GM12878 (cell line): Measurements from ENCODE around the gene MZT2A. TPM values are rescaled to one million over a fixed set of nuclear protein-coding genes. Genes with fewer than 3 reads are reported as not detected.
"Not testable (repeated sequence)": the region's sequence is repeated elsewhere in the genome, so short reads cannot be mapped to it uniquely, and the experiment has no call there.

Source experiments
- ATAC-seq: fragments of 200-7000 bp; cut with Tn5 transposase; 3 replicates; pipeline ENCODE4 v1.9.1; 2020; ENCODE audit warnings: mild to moderate bottlenecking, moderate library complexity
- BruUV-seq: library from RNA; stranded (reverse); fragments of 400-500 nt; replicated peaks from 2 replicates; lab custom pipeline; 2021; lab: Mats Ljungman, UMichigan
- CTCF ChIA-PET: fragments of 300-600 bp; sonication (Branson Sonifier 250); formaldehyde crosslinking; extraction: SDS; loops from one replicate; lab custom pipeline; 2021; ENCODE audit warnings: inconsistent platforms; lab: Yijun Ruan, JAX
- POLR2A ChIA-PET: fragments of 350-600 bp; formaldehyde crosslinking; extraction: SDS; loops from one replicate; lab custom pipeline; 2021; ENCODE audit warnings: inconsistent platforms; lab: Charles Lee
- RAD21 ChIA-PET: fragments of 300-600 bp; sonication (Branson Sonifier 250); formaldehyde crosslinking; loops from one replicate; lab custom pipeline; 2023; ENCODE audit warnings: antibody characterized with exemption; ENCODE audit not compliant: unreplicated experiment; lab: Charles Lee
- SMC1A ChIA-PET: fragments of 300-600 bp; sonication (Branson Sonifier 250); formaldehyde crosslinking; loops from one replicate; lab custom pipeline; 2023; ENCODE audit not compliant: unreplicated experiment, uncharacterized antibody; lab: Charles Lee
- DNase-seq: peaks from one replicate; pipeline ENCODE4 v3.0.0-alpha.2; 2011; ENCODE audit warnings: low read depth, low spot score
- FAIRE-seq: peaks from 3 replicates; lab custom pipeline; 2011; peaks lifted over from hg19 to GRCh38; lab: Jason Lieb, UNC
- H2AFZ ChIP-seq: 2 replicates; pipeline ENCODE4 v1.6.0; 2011; ENCODE audit warnings: low read depth, low read length, control low read depth; ENCODE audit not compliant: control insufficient read depth
- H3K27ac ChIP-seq: 2 replicates; pipeline ENCODE4 v1.5.1; 2011; ENCODE audit warnings: control low read depth; ENCODE audit not compliant: control insufficient read depth, insufficient read depth
- H3K27me3 ChIP-seq, 2 experiments: replicated peaks in 1 of 2; 2 replicates each; pipeline versions ENCODE4 v1.6.0 to v1.6.1; 2011; ENCODE audit warnings: low read length in 1 of 2; ENCODE audit not compliant: control insufficient read depth in 2 of 2, insufficient read depth in 2 of 2
- H3K36me3 ChIP-seq, 2 experiments: 2 replicates each; pipeline ENCODE4 v1.5.1; 2011; ENCODE audit warnings: low read length in 1 of 2; ENCODE audit not compliant: control insufficient read depth in 2 of 2, insufficient read depth in 2 of 2
- H3K4me1 ChIP-seq: 2 replicates; pipeline ENCODE4 v1.6.1; 2011; ENCODE audit warnings: mild to moderate bottlenecking, low read length, moderate library complexity, mixed read lengths; ENCODE audit not compliant: control insufficient read depth, insufficient read depth
- H3K4me2 ChIP-seq: 2 replicates; pipeline ENCODE4 v1.6.0; 2011; ENCODE audit warnings: control low read depth; ENCODE audit not compliant: control insufficient read depth, insufficient read depth
- H3K4me3 ChIP-seq: fragments of 200-600 bp; sonication (generic); 2 replicates; pipeline ENCODE4 v1.5.1; 2016
- H3K79me2 ChIP-seq: 2 replicates; pipeline ENCODE4 v1.6.0; 2011; ENCODE audit warnings: low read length; ENCODE audit not compliant: control insufficient read depth, insufficient read depth
- H3K9ac ChIP-seq: 2 replicates; pipeline ENCODE4 v1.8.0; 2011; ENCODE audit warnings: low read length, control low read depth, mixed read lengths; ENCODE audit not compliant: control insufficient read depth, insufficient read depth
- H3K9me3 ChIP-seq: replicated peaks from 3 replicates; pipeline ENCODE4 v1.5.1; 2011; ENCODE audit warnings: mild to moderate bottlenecking, low read length; ENCODE audit not compliant: control insufficient read depth, insufficient read depth
- H4K20me1 ChIP-seq: 2 replicates; pipeline ENCODE4 v1.6.0; 2011; ENCODE audit not compliant: control insufficient read depth, insufficient read depth
- ATF7 ChIP-seq: fragments of 450-650 bp; IDR thresholded peaks from 2 replicates; pipeline ENCODE4 v1.6.1; 2016; ENCODE audit warnings: low read depth, mild to moderate bottlenecking
- CHD2 ChIP-seq: IDR thresholded peaks from 2 replicates; pipeline ENCODE4 v1.6.1; 2011; ENCODE audit warnings: low read depth, low read length, improper control_type of control experiment, borderline replicate concordance
- ESRRA ChIP-seq: IDR thresholded peaks from 2 replicates; pipeline ENCODE4 v1.6.1; 2012; ENCODE audit warnings: mild to moderate bottlenecking, low read length, improper control_type of control experiment
- EZH2 ChIP-seq: IDR thresholded peaks from 2 replicates; pipeline ENCODE4 v1.6.1; 2012; ENCODE audit warnings: low read depth, mild to moderate bottlenecking, control low read depth, inconsistent platforms, low read length, borderline replicate concordance; ENCODE audit not compliant: control insufficient read depth
- HCFC1 ChIP-seq: fragments of 150-350 bp; IDR thresholded peaks from 2 replicates; pipeline ENCODE4 v1.6.1; 2014; ENCODE audit warnings: low read length
- HDGF ChIP-seq: fragments of 450-650 bp; IDR thresholded peaks from 2 replicates; pipeline ENCODE4 v1.6.1; 2016; ENCODE audit warnings: antibody characterized with exemption
- JUNB ChIP-seq: IDR thresholded peaks from 2 replicates; pipeline ENCODE4 v1.6.1; 2016; ENCODE audit warnings: antibody characterized with exemption, mild to moderate bottlenecking
- NBN ChIP-seq: fragments of 450-650 bp; IDR thresholded peaks from 2 replicates; pipeline ENCODE4 v1.6.1; 2016
- NFXL1 ChIP-seq: fragments of 450-650 bp; IDR thresholded peaks from 2 replicates; pipeline ENCODE4 v1.6.1; 2017; ENCODE audit warnings: antibody characterized with exemption, mild to moderate bottlenecking, borderline replicate concordance
- NR2C2 ChIP-seq: IDR thresholded peaks from 2 replicates; pipeline ENCODE4 v1.6.1; 2011; ENCODE audit warnings: borderline replicate concordance, low read depth; ENCODE audit not compliant: control insufficient read depth, insufficient read length
- SIN3A ChIP-seq: IDR thresholded peaks from 2 replicates; pipeline ENCODE4 v1.6.1; 2012; ENCODE audit warnings: low read depth, low read length, improper control_type of control experiment
- SMARCA5 ChIP-seq: fragments of 450-650 bp; IDR thresholded peaks from 2 replicates; pipeline ENCODE4 v1.6.1; 2017; ENCODE audit warnings: mild to moderate bottlenecking
- STAT3 ChIP-seq: IDR thresholded peaks from 2 replicates; pipeline ENCODE4 v1.6.1; 2011; ENCODE audit warnings: low read depth, low read length, improper control_type of control experiment
- ZNF384 ChIP-seq: IDR thresholded peaks from 2 replicates; pipeline ENCODE4 v1.6.1; 2012; ENCODE audit warnings: low read depth, mild to moderate bottlenecking, low read length, improper control_type of control experiment, borderline replicate concordance
- WGBS: methylation state at CpG from one replicate; pipeline ENCODE4 v1.1.6; 2016; ENCODE audit warnings: low lambda C conversion rate; ENCODE audit not compliant: insufficient replicate concordance, insufficient coverage; ENCODE audit errors: missing lambda C conversion rate; 5-methylcytosine and 5-hydroxymethylcytosine counted together
- in situ Hi-C: fragments of 300-500 bp; cut with MboI; formaldehyde crosslinking; loops from 9 replicates; pipeline ENCODE4 v1.14.3; 2018; ENCODE audit warnings: mixed read lengths
- intact Hi-C: fragments of 100-400 bp; cut with micrococcal nuclease; formaldehyde crosslinking; loops from one replicate; pipeline ENCODE4 v1.14.2; 2022; ENCODE audit not compliant: unreplicated experiment
- polyA plus RNA-seq, 11 experiments: library from polyadenylated mRNA; depleted of rRNA in 4 of 11; unstranded in 6 of 11; stranded (reverse) in 5 of 11; fragments of >200 nt; fragmentation: Nextera tagmentation in 4 of 11; fragmentation: Illumina TruSeq in 1 of 11; extraction: Ambion mirVana in 4 of 11; extraction: Trizol in 1 of 11; gene quantifications; 1 replicate in 1 of 11; 2 replicates in 10 of 11; pipeline versions ENCODE4 v1.2.1 to v1.2.3, GENCODE V29; 2011 to 2016; ENCODE audit warnings: inconsistent platforms in 2 of 11, missing spikeins in 2 of 11, low read depth in 1 of 11
- total RNA-seq, 4 experiments: library from RNA; depleted of rRNA in 3 of 4; stranded (reverse); fragments of >200 nt in 3 of 4; fragmentation: Illumina TruSeq in 1 of 4; extraction: Trizol in 1 of 4; gene quantifications; 2 replicates each; pipeline versions ENCODE4 v1.2.1 to v1.2.3, GENCODE V29; 2013 to 2021
- TF ChIP-seq, protein P1 (sequence below): fragments of 450-650 bp; IDR thresholded peaks from 2 replicates; pipeline ENCODE4 v1.6.1; 2017; ENCODE audit warnings: mild to moderate bottlenecking, low read depth, inconsistent platforms; ENCODE audit not compliant: poor library complexity, severe bottlenecking

The MZT2A gene
- total and polyA plus RNA-seq, 10 of the 15 experiments (the other 5 are each of a cell fraction or from before 2014, with no cell fraction given) = 6.3 to 325 (median 151) TPM

DNA sequence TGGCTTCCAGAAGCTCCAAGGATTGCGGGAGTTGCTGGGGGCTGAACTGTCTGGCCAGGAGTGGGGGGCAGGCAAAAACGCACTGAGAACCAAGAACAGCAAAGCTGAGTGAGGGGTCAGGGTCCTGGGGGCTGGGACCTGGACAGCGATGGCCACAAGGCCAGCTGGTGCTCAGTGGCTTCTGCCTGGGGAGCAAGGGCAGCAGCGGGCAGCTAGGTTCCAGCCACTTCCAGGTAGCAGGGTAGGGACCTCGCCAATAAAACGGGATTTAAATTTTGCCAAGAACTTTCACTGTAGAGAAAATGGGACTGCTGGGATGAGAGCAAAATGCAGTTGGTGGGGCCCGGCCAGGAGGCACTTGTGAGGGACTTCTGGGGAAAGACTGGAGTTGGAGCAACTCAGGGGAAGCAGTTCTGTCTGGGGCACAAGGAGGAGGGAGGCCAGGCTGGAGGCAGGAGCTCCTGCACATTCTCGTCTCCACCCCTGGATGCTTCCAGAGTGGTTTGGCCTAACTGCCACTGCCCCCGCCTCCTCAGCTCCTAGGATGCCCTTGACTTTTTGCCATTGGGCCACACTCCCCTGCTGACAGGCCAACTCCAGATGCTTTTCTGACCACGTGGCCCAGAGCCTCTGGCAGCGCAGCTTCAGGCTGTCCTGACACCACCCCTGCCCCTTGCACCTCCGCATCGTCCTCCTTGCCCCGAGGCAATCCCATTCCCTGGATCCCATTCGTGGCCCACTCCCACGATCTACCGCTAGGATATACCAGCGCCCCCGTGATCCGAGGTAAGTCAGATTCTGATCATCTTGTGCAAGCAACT is 30.0 kb upstream of the MZT2A start:
- TF ChIP-seq STAT3 (no peak), JUNB (no peak), ATF7 (no peak), HDGF (no peak), NFXL1 (no peak), ESRRA (no peak), NBN (no peak), NR2C2 (no peak), SIN3A (no peak), ZNF384 (no peak), SMARCA5 (no peak), EZH2 (no peak), HCFC1 (no peak), CHD2 (no peak)
- TF ChIP-seq, protein P1, sequence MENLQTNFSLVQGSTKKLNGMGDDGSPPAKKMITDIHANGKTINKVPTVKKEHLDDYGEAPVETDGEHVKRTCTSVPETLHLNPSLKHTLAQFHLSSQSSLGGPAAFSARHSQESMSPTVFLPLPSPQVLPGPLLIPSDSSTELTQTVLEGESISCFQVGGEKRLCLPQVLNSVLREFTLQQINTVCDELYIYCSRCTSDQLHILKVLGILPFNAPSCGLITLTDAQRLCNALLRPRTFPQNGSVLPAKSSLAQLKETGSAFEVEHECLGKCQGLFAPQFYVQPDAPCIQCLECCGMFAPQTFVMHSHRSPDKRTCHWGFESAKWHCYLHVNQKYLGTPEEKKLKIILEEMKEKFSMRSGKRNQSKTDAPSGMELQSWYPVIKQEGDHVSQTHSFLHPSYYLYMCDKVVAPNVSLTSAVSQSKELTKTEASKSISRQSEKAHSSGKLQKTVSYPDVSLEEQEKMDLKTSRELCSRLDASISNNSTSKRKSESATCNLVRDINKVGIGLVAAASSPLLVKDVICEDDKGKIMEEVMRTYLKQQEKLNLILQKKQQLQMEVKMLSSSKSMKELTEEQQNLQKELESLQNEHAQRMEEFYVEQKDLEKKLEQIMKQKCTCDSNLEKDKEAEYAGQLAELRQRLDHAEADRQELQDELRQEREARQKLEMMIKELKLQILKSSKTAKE = no peak
- 90% methylated on average over 20 of the region's 20 CpGs for WGBS
- no peaks in the 10 kb centered on the region for H3K27me3 ChIP-seq
- in situ Hi-C loops = no loop called here
- H3K79me2 ChIP-seq = no peaks in the 10 kb centered on the region
- H2AFZ ChIP-seq = no peak overlapping the region
- no peaks in the 10 kb centered on the region for H4K20me1 ChIP-seq
- ChIA-PET CTCF (interaction anchor here (0.7 kb wide), 1 partner anchor 29 kb away, joined by 3 read pairs; no protein-coding TSS in a partner anchor), RAD21 (no interaction called here), POLR2A (no interaction called here), SMC1A (no interaction called here)
- no peak overlapping the region for H3K27ac ChIP-seq
- DNase-seq (no peak), ATAC-seq (peak; percentile 11; the same call in 1 of the 3 replicates), FAIRE-seq (no peak)
- H3K36me3 ChIP-seq = peaks cover 0 to 16% of the 10 kb centered on the region in 2 experiments; a peak in 3 of 4 replicates
- intact Hi-C loops = no loop called here
- no peaks in the 10 kb centered on the region for H3K9me3 ChIP-seq
- no peak overlapping the region for H3K9ac ChIP-seq
- no peaks in the 10 kb centered on the region for H3K4me1 ChIP-seq
- no peak overlapping the region for H3K4me3 ChIP-seq
- H3K4me2 ChIP-seq = no peak overlapping the region
- no TSS peak for BruUV-seq

DNA sequence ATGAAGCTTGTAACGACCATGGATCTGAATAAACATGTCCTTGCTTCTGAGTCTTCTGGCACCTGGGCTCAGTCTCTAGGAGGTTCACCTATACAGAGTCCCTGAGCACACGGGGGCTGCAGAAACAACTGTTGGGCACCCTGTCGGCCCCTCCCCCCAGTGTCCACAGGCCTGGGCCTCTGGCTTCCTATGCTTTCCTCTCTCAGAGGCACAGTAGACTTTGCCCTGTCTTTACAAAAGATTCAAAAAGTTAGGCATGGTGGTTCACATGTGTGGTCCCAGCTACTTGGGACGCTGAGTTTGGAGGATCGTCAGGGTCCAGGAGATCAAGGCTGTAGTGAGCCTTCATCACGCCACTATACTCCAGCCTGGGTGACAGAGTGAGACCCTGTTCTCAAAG is 29.3 kb upstream of the MZT2A start:
- ATAC-seq, H3K79me2 ChIP-seq, intact Hi-C loops, in situ Hi-C loops, H3K27me3 ChIP-seq, POLR2A ChIA-PET, H3K4me1 ChIP-seq, BruUV-seq, H3K9me3 ChIP-seq, H4K20me1 ChIP-seq, H3K4me3 ChIP-seq, SMC1A ChIA-PET, FAIRE-seq, H3K27ac ChIP-seq, H3K9ac ChIP-seq, H2AFZ ChIP-seq, DNase-seq, RAD21 ChIA-PET, H3K4me2 ChIP-seq: not testable (repeated sequence)
- H3K36me3 ChIP-seq = peaks cover 0 to 16% of the 10 kb centered on the region in 2 experiments; a peak in 3 of 4 replicates
- CTCF ChIA-PET = interaction anchor here (0.7 kb wide), 1 partner anchor 29 kb away, joined by 3 read pairs; no protein-coding TSS in a partner anchor
- 75% methylated on average over 6 of the region's 6 CpGs for WGBS
